Measurements from ENCODE around the gene FKBP8. TPM values are rescaled to one million over a fixed set of nuclear protein-coding genes. Genes with fewer than 3 reads are reported as not detected.

FKBP8 gene
- polyA plus RNA-seq, 2 donors = 175 to 269 TPM

DNA sequence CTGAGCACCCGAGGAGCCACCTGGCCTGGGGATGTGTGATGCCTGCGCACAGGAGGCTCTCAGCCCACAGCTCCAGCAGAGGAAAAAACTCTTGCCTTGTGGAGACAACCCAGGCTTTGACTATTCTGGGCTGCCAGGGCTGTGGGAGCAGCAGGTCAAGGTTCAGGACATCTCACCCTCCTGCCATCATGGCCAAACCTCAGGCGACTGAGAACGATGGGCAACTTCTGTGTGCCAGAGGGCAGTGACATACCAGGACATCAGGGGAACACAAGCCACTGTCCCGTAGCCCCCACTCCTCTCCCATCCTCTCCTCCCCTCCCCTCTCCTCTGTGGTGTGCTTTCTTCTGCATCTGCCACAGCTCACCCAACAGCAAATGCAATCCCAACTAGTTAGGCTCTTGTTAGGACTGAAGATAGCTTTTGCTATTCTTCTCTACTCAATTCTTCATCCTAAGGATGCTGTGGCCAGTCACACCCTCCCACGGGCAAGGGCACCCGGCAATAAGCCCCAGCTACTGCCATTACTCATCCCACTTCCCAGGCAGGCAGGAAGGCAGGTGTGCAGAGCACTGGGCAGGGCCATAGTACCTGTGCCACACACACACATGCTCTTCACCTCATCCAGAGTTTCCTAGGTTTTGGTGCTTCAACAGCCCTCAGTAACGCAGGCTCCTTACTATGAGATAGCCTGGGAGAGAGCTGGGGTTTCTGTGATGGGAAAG is 38.3 kb downstream of the FKBP8 start:
- Histone ChIP-seq H3K27me3 (ENCODE audit: control insufficient read depth in 1 of 2, insufficient read depth in 2 of 2, low read length in 2 of 2) (no peaks in the 10 kb centered on the region), H3K27ac (ENCODE audit: low read depth in 2 of 2, low read length in 1 of 2) (no peak overlapping the region), H3K9me3 (ENCODE audit: control insufficient read depth in 2 of 2, insufficient read depth in 1 of 2, low read depth in 1 of 2, low read length in 1 of 2) (no peaks in the 10 kb centered on the region), H3K4me1 (ENCODE audit: control insufficient read depth in 2 of 2, insufficient read depth in 2 of 2, low read length in 1 of 2) (peaks cover 35 to 58% of the 10 kb centered on the region in 2 donors), H3K4me3 (ENCODE audit: low read depth in 1 of 2, low read length in 2 of 2) (no peak overlapping the region), H3K36me3 (ENCODE audit: control insufficient read depth in 2 of 2, insufficient read depth in 2 of 2, low read length in 1 of 2) (no peaks in the 10 kb centered on the region)
- 66 to 68% methylated on average over 8 of the region's 8 CpGs for WGBS, 2 donors

DNA sequence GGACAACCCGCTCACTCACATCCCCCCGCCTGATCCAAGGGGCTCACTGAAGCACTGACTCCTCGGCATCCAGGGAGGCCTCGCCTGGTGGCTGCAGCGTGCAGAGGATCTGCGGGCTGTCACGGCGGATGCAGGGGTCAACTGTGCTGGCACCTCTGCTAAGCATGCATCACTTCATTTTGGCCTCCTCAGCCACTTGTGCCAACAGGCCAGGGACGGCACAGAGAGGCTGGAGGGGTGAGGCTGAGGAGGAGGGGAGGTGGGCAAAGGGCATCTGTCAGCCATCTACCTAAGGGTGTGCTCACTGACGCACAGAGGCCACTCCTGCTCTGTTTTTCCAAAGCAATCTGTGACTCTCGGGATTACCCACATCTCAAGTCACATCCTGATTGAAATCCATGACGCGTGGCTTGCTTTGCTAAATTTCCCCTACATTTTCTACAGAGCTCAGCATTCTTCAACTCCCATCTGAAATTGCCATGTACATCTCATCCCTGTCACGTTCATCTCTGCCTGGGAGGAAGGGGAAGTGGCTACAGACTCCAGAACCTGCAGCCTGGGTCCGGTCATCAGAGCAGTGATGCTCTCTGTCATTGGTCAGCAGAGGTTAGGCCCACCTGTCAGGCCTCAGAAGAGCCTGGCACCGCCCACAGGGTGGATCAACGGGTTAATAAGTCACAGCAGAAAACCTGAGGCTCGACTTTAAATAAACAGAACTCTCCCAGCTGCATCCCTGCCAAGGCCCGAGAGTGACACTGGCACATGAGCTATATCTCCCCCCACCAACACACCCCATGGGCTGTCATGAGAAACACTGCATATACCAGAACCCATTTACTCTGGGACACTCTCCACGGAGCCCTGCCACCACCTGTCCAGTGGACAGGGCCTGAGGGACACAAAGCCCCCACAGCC is 39.1 kb downstream of the FKBP8 start:
- Histone ChIP-seq H3K4me1 (ENCODE audit: control insufficient read depth in 2 of 2, insufficient read depth in 2 of 2, low read length in 1 of 2) (peaks cover 35 to 61% of the 10 kb centered on the region in 2 donors), H3K4me3 (ENCODE audit: low read depth in 1 of 2, low read length in 2 of 2) (no peak overlapping the region), H3K27ac (ENCODE audit: low read depth in 2 of 2, low read length in 1 of 2) (peak overlapping the region in 1 of 2 donors; percentile 19)

DNA sequence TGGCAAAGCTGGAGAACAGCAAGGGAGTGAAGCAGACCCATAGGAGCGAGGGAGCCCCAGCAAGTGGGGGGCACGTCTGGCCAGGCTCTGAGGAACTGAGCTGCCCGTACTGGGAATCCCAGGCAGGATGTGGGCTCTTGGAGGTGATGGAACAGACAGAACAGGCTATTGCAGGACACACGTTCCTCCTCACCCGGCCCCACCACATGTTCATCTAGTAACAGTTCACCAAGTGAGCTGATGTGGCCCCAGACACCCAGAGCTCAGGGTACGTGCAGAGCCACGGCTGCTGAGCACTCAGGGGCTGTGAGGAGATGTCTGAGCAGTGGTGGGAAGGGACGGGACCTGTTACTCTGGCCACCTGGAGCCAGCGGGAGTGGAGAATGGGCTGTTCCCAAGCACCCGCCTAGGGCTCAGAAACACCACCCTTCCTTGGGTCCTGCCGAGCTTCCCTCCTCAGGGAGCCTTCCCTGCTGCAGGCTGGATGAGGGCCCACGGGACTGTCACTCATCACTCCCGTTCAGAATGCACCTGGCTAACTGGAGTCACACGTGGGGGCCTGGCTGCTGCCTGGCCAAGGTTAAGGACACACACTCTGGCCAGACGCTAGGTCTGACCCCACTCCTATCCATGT is 39.9 kb downstream of the FKBP8 start:
- Histone ChIP-seq H3K4me1 (ENCODE audit: control insufficient read depth in 2 of 2, insufficient read depth in 2 of 2, low read length in 1 of 2) (peaks cover 35 to 64% of the 10 kb centered on the region in 2 donors), H3K27ac (ENCODE audit: low read depth in 2 of 2, low read length in 1 of 2) (peak overlapping the region in 1 of 2 donors; percentile 19), H3K36me3 (ENCODE audit: control insufficient read depth in 2 of 2, insufficient read depth in 2 of 2, low read length in 1 of 2) (no peaks in the 10 kb centered on the region), H3K27me3 (ENCODE audit: control insufficient read depth in 1 of 2, insufficient read depth in 2 of 2, low read length in 2 of 2) (no peaks in the 10 kb centered on the region), H3K4me3 (ENCODE audit: low read depth in 1 of 2, low read length in 2 of 2) (no peak overlapping the region), H3K9me3 (ENCODE audit: control insufficient read depth in 2 of 2, insufficient read depth in 1 of 2, low read depth in 1 of 2, low read length in 1 of 2) (no peaks in the 10 kb centered on the region)
- 64 to 67% methylated on average over 15 of the region's 15 CpGs for WGBS, 2 donors

More for the DNA sequence above, 39.1 kb downstream of the FKBP8 start:
- Histone ChIP-seq H3K27me3 (ENCODE audit: control insufficient read depth in 1 of 2, insufficient read depth in 2 of 2, low read length in 2 of 2) (no peaks in the 10 kb centered on the region), H3K9me3 (ENCODE audit: control insufficient read depth in 2 of 2, insufficient read depth in 1 of 2, low read depth in 1 of 2, low read length in 1 of 2) (no peaks in the 10 kb centered on the region), H3K36me3 (ENCODE audit: control insufficient read depth in 2 of 2, insufficient read depth in 2 of 2, low read length in 1 of 2) (no peaks in the 10 kb centered on the region)
- 60 to 68% methylated on average over 20 of the region's 20 CpGs for WGBS, 2 donors

DNA sequence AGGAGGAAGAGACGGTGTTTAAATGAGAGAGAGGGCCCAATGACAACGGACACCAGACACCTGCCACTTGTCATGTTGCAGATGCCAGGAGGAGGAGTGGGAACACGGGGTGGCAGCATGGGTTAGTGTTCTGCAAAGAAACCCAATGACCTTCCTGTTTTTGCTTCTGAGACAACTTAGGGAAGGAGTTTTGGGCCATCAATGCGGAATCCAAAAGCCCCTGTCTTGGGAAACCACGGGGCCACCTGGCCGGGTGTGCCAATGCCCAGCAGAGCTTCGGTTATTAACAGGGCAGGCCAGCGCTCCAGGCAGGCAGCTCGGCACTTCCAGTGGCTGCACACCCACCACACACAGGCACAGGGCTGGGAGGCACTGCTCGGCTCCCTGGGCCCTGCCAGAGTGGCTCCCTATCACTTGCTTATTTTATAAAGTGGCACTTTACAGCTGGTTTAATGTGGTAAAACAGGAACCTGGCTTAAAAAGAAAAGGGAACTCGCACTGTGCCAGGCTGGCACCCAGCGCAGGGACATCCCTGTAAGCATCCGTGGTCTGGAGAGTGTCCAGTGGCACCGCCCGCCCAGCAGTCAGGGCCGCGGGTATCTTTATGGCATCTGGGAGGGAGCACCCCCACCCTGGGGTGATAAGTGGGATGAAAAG is 40.6 kb downstream of the FKBP8 start:
- Histone ChIP-seq H3K9me3 (ENCODE audit: control insufficient read depth in 2 of 2, insufficient read depth in 1 of 2, low read depth in 1 of 2, low read length in 1 of 2) (no peaks in the 10 kb centered on the region), H3K36me3 (ENCODE audit: control insufficient read depth in 2 of 2, insufficient read depth in 2 of 2, low read length in 1 of 2) (no peaks in the 10 kb centered on the region), H3K4me1 (ENCODE audit: control insufficient read depth in 2 of 2, insufficient read depth in 2 of 2, low read length in 1 of 2) (peaks cover 34 to 65% of the 10 kb centered on the region in 2 donors), H3K27ac (ENCODE audit: low read depth in 2 of 2, low read length in 1 of 2) (no peak overlapping the region), H3K4me3 (ENCODE audit: low read depth in 1 of 2, low read length in 2 of 2) (no peak overlapping the region), H3K27me3 (ENCODE audit: control insufficient read depth in 1 of 2, insufficient read depth in 2 of 2, low read length in 2 of 2) (no peaks in the 10 kb centered on the region)
- 54 to 59% methylated on average over 17 of the region's 17 CpGs for WGBS, 2 donors

DNA sequence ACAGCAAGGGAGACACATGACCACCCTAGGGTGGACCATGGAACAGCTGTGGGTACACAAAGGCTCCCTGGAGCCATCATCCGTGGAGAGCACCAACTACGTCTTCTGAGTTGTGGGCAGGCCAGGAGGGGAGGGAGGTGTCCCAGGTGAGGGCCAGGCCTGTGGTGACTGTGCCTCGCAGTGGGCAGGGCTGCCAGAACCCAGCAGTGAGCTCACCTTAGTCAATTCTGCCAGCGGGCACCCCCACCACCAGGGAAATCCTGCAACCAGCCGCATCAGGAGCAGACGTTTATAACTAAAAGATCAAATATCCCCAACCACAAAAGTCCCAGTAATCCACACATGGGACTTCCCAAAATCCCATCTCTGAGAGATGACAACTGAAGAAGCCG is 41.1 kb downstream of the FKBP8 start:
- H3K27ac ChIP-seq (ENCODE audit: low read depth in 2 of 2, low read length in 1 of 2) = peak overlapping the region in 1 of 2 donors; percentile 44
- peaks cover 29 to 61% of the 10 kb centered on the region in 2 donors for H3K4me1 ChIP-seq (ENCODE audit: control insufficient read depth in 2 of 2, insufficient read depth in 2 of 2, low read length in 1 of 2)
- no peaks in the 10 kb centered on the region for H3K27me3 ChIP-seq (ENCODE audit: control insufficient read depth in 1 of 2, insufficient read depth in 2 of 2, low read length in 2 of 2)
- no peak overlapping the region for H3K4me3 ChIP-seq (ENCODE audit: low read depth in 1 of 2, low read length in 2 of 2)
- 57 to 62% methylated on average over 7 of the region's 7 CpGs for WGBS, 2 donors
- H3K9me3 ChIP-seq (ENCODE audit: control insufficient read depth in 2 of 2, insufficient read depth in 1 of 2, low read depth in 1 of 2, low read length in 1 of 2) = no peaks in the 10 kb centered on the region
- no peaks in the 10 kb centered on the region for H3K36me3 ChIP-seq (ENCODE audit: control insufficient read depth in 2 of 2, insufficient read depth in 2 of 2, low read length in 1 of 2)

DNA sequence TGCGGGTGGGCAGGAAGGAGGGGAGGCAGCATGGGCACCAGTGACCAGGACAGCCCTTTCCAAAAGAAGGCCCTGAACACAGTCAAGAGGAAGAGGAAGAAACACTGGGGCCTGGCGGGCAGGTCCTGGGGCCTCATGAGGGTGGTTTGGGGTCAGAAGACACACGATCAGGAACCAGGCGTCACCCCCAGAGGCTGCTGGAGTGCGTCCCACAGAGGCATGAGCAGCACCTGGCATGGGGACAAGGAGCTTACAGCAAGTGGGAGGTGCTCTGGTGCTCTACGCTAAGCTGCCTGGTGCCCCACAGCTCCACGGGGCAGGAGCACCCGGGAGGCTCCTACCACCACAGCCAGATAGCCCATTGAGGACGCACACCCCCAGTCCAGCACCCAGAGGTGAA is 41.5 kb downstream of the FKBP8 start:
- peak overlapping the region in 1 of 2 donors; percentile 44 for H3K27ac ChIP-seq (ENCODE audit: low read depth in 2 of 2, low read length in 1 of 2)
- peaks cover 26 to 60% of the 10 kb centered on the region in 2 donors for H3K4me1 ChIP-seq (ENCODE audit: control insufficient read depth in 2 of 2, insufficient read depth in 2 of 2, low read length in 1 of 2)
- H3K36me3 ChIP-seq (ENCODE audit: control insufficient read depth in 2 of 2, insufficient read depth in 2 of 2, low read length in 1 of 2) = no peaks in the 10 kb centered on the region
- H3K27me3 ChIP-seq (ENCODE audit: control insufficient read depth in 1 of 2, insufficient read depth in 2 of 2, low read length in 2 of 2) = no peaks in the 10 kb centered on the region
- no peak overlapping the region for H3K4me3 ChIP-seq (ENCODE audit: low read depth in 1 of 2, low read length in 2 of 2)
- no peaks in the 10 kb centered on the region for H3K9me3 ChIP-seq (ENCODE audit: control insufficient read depth in 2 of 2, insufficient read depth in 1 of 2, low read depth in 1 of 2, low read length in 1 of 2)
- WGBS, 2 donors = 39 to 41% methylated on average over 9 of the region's 9 CpGs

DNA sequence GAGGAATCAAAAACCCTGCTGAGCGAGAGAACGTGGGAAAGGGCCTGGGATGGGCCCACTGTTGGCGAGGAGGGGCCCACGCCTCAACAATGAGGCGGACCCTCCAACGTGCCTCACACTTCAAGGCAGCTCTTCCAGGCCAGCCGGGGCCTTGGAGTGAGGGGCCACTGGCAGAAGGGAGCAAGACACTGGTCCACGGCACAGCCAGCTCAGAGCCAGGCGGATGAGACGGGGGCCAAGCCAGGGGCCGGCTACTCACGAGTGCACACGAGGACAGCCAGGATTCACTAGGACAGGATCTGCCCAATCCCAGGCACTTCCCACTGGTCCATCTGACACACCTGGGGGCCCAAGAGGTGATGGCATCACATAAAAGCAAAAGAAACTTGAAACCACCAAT is 42.0 kb downstream of the FKBP8 start:
- Histone ChIP-seq H3K4me3 (ENCODE audit: low read depth in 1 of 2, low read length in 2 of 2) (no peak overlapping the region), H3K27me3 (ENCODE audit: control insufficient read depth in 1 of 2, insufficient read depth in 2 of 2, low read length in 2 of 2) (no peaks in the 10 kb centered on the region), H3K4me1 (ENCODE audit: control insufficient read depth in 2 of 2, insufficient read depth in 2 of 2, low read length in 1 of 2) (peaks cover 26 to 61% of the 10 kb centered on the region in 2 donors), H3K9me3 (ENCODE audit: control insufficient read depth in 2 of 2, insufficient read depth in 1 of 2, low read depth in 1 of 2, low read length in 1 of 2) (no peaks in the 10 kb centered on the region), H3K27ac (ENCODE audit: low read depth in 2 of 2, low read length in 1 of 2) (peak overlapping the region in 1 of 2 donors; percentile 54), H3K36me3 (ENCODE audit: control insufficient read depth in 2 of 2, insufficient read depth in 2 of 2, low read length in 1 of 2) (no peaks in the 10 kb centered on the region)
- 88 to 89% methylated on average over 13 of the region's 13 CpGs for WGBS, 2 donors

DNA sequence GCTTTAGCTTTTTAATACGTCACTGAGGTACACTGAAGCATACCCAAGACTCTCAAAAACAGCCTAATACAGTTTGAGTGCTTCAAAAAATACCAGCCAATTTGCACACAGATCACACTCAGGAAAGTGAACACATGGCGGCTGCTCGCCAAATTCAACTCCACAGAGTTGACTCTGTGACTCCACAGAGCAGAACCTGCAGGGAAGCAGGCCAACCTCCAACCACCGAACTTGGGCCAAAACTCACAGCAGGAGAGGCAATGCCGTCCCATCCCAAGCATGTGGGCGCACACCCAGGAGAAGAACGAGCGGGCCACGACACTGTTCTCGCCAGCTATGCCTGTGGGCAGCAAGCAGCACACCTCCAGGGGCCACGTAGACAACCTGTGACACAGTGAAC is 42.6 kb downstream of the FKBP8 start:
- WGBS, 2 donors = 45 to 49% methylated on average over 11 of the region's 11 CpGs
- Histone ChIP-seq H3K4me3 (ENCODE audit: low read depth in 1 of 2, low read length in 2 of 2) (no peak overlapping the region), H3K27ac (ENCODE audit: low read depth in 2 of 2, low read length in 1 of 2) (peak overlapping the region in 1 of 2 donors; percentile 54), H3K36me3 (ENCODE audit: control insufficient read depth in 2 of 2, insufficient read depth in 2 of 2, low read length in 1 of 2) (no peaks in the 10 kb centered on the region), H3K9me3 (ENCODE audit: control insufficient read depth in 2 of 2, insufficient read depth in 1 of 2, low read depth in 1 of 2, low read length in 1 of 2) (no peaks in the 10 kb centered on the region), H3K4me1 (ENCODE audit: control insufficient read depth in 2 of 2, insufficient read depth in 2 of 2, low read length in 1 of 2) (peaks cover 26 to 60% of the 10 kb centered on the region in 2 donors), H3K27me3 (ENCODE audit: control insufficient read depth in 1 of 2, insufficient read depth in 2 of 2, low read length in 2 of 2) (no peaks in the 10 kb centered on the region)

DNA sequence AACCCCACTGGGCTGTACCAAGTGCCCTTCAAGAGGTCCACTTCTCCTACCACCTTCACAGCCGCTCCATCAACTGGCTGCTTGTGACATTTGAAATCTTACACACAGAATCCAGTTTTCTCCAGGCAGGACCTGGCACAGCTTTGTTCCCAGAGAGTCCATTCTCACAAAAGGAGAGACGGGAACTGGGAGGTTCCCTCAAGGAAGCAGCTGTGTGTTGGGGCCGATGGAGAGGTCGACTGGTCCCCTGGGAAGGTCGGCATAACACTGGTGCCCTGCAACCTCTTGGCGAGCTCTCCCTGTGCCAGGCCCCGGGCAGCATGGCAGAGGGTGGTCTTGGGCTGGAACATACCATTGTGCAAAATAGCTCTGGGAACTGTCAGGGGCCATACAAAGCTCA is 43.0 kb downstream of the FKBP8 start:
- Histone ChIP-seq H3K4me3 (ENCODE audit: low read depth in 1 of 2, low read length in 2 of 2) (no peak overlapping the region), H3K27me3 (ENCODE audit: control insufficient read depth in 1 of 2, insufficient read depth in 2 of 2, low read length in 2 of 2) (no peaks in the 10 kb centered on the region), H3K4me1 (ENCODE audit: control insufficient read depth in 2 of 2, insufficient read depth in 2 of 2, low read length in 1 of 2) (peaks cover 29 to 60% of the 10 kb centered on the region in 2 donors), H3K9me3 (ENCODE audit: control insufficient read depth in 2 of 2, insufficient read depth in 1 of 2, low read depth in 1 of 2, low read length in 1 of 2) (no peaks in the 10 kb centered on the region), H3K36me3 (ENCODE audit: control insufficient read depth in 2 of 2, insufficient read depth in 2 of 2, low read length in 1 of 2) (no peaks in the 10 kb centered on the region), H3K27ac (ENCODE audit: low read depth in 2 of 2, low read length in 1 of 2) (peak overlapping the region in 1 of 2 donors; percentile 53)
- 52 to 55% methylated on average over 7 of the region's 7 CpGs for WGBS, 2 donors

All from esophagus (tissue), 2 donors.